OCI-LY3 (cell line): ENCODE results near the gene SLC38A2.
A peak's percentile ranks its signal among the peaks of the same experiment; 100 is the strongest.

Experiments used
- H2AFZ ChIP-seq: fragments of 200-600, 300-600 bp; shearing (Covaris generic); 2 replicates; pipeline ENCODE4 v1.6.0; 2014; ENCODE audit warnings: antibody characterized with exemption, low read depth, low read length
- H3K27ac ChIP-seq: fragments of 200-600, 300-600 bp; sonication (generic); 2 replicates; pipeline ENCODE4 v1.5.1; 2014; ENCODE audit warnings: mild to moderate bottlenecking, low read length, moderate library complexity, mixed read lengths
- H3K27me3 ChIP-seq: fragments of 200-600, 300-600 bp; sonication (generic); 2 replicates; pipeline ENCODE4 v1.6.1; 2014; ENCODE audit warnings: low read depth, low read length, mixed read lengths
- H3K36me3 ChIP-seq: fragments of 200-600, 300-600 bp; sonication (generic); replicated peaks from 2 replicates; pipeline ENCODE3; 2014; ENCODE audit warnings: low read depth, low read length, mixed read lengths
- H3K4me1 ChIP-seq: fragments of 300-600, 200-600 bp; sonication (generic); 2 replicates; pipeline ENCODE4 v1.6.1; 2014; ENCODE audit warnings: low read length, mixed read lengths
- H3K4me2 ChIP-seq: fragments of 200-600, 300-600 bp; sonication (generic); 2 replicates; pipeline ENCODE4 v1.6.1; 2014; ENCODE audit warnings: low read length, mixed read lengths
- H3K4me3 ChIP-seq: fragments of 300-600, 200-600 bp; sonication (generic); 2 replicates; pipeline ENCODE4 v1.5.1; 2014; ENCODE audit warnings: antibody characterized with exemption, mild to moderate bottlenecking, low read length, moderate library complexity
- H3K79me2 ChIP-seq: fragments of 300-600, 200-600 bp; shearing (Covaris generic); 2 replicates; pipeline ENCODE4 v1.6.1; 2014; ENCODE audit warnings: mild to moderate bottlenecking, low read length, mixed read lengths
- H3K9ac ChIP-seq: fragments of 300-600, 200-600 bp; shearing (Covaris generic); 2 replicates; pipeline ENCODE4 v1.6.0; 2014; ENCODE audit warnings: mild to moderate bottlenecking, low read length, moderate library complexity
- H3K9me3 ChIP-seq: fragments of 200-600, 300-600 bp; shearing (Covaris generic); 2 replicates; pipeline ENCODE4 v1.6.1; 2014; ENCODE audit warnings: low read length, mixed read lengths; ENCODE audit not compliant: insufficient read depth
- H4K20me1 ChIP-seq: fragments of 200-600, 300-600 bp; sonication (generic); 2 replicates; pipeline ENCODE4 v1.6.1; 2016; ENCODE audit warnings: low read length, mixed read lengths; ENCODE audit not compliant: insufficient read depth
- EZH2phosphoT487 ChIP-seq: fragments of 200-600 bp; shearing (Covaris generic); IDR thresholded peaks from 2 replicates; pipeline ENCODE4 v1.6.1; 2018; ENCODE audit warnings: antibody characterized with exemption, mixed run types, low read depth
- TF ChIP-seq, protein P1 (sequence below): fragments of 200-600, 300-600 bp; sonication (generic); IDR thresholded peaks from 2 replicates; pipeline ENCODE4 v1.5.1; 2014; ENCODE audit warnings: antibody characterized with exemption, low read length, low read depth

Gene SLC38A2

DNA sequence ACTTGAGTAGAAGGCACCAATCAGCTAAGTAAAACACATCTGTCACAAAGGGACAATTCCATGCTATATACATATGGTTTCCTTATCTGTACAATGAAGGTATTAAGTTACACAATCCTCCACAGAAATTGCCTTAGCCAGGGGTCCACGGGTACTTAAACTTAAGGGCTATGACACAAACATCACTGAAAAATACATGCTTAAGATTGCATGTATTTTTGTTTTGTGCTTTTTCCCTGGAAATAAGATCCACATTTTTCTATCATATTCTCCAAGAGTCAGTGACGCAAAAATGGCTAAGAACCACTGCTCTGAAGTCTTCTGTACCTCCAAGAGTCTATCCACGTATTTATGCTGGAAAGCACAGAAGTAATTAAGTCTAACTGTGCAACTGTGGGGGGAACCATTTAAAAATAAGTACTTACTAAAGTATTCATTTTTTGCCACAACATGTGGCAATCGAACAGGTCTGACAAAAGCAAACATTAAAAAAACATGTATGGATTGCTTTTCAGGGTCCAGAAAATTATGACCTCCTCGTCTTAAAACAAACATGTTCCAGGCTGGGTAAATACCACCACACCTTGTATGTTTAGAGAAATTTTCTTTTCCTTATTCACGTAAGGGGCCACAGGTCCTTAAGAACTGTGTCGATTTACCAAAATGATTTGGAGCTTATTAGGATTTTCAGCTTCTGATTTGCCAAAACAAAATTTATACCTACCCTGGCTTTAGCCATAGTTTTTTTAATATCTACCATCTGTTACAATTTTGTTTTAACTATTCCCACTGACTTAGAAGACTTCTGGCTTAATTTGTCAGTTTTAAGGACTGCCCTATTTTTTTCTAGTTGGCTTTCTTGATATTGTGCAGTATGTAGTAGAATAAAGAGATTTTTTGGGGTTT is 2.8 kb downstream of the SLC38A2 start:
- Histone ChIP-seq H3K36me3 (peaks cover 69% of the 10 kb centered on the region), H3K27me3 (no peaks in the 10 kb centered on the region), H4K20me1 (peaks cover 65% of the 10 kb centered on the region), H3K9ac (0 out of 2 replicates have a peak overlapping the region, but pooled peaks have one; percentile 97), H3K9me3 (no peaks in the 10 kb centered on the region), H3K4me2 (peak overlapping the region; percentile 82), H2AFZ (no peak overlapping the region), H3K4me3 (peak overlapping the region; percentile 92), H3K27ac (no peak overlapping the region), H3K4me1 (peaks cover 67% of the 10 kb centered on the region), H3K79me2 (peaks cover 72% of the 10 kb centered on the region)
- TF ChIP-seq, protein P1, sequence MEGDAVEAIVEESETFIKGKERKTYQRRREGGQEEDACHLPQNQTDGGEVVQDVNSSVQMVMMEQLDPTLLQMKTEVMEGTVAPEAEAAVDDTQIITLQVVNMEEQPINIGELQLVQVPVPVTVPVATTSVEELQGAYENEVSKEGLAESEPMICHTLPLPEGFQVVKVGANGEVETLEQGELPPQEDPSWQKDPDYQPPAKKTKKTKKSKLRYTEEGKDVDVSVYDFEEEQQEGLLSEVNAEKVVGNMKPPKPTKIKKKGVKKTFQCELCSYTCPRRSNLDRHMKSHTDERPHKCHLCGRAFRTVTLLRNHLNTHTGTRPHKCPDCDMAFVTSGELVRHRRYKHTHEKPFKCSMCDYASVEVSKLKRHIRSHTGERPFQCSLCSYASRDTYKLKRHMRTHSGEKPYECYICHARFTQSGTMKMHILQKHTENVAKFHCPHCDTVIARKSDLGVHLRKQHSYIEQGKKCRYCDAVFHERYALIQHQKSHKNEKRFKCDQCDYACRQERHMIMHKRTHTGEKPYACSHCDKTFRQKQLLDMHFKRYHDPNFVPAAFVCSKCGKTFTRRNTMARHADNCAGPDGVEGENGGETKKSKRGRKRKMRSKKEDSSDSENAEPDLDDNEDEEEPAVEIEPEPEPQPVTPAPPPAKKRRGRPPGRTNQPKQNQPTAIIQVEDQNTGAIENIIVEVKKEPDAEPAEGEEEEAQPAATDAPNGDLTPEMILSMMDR, result no peak
- no peak for TF ChIP-seq EZH2phosphoT487

DNA sequence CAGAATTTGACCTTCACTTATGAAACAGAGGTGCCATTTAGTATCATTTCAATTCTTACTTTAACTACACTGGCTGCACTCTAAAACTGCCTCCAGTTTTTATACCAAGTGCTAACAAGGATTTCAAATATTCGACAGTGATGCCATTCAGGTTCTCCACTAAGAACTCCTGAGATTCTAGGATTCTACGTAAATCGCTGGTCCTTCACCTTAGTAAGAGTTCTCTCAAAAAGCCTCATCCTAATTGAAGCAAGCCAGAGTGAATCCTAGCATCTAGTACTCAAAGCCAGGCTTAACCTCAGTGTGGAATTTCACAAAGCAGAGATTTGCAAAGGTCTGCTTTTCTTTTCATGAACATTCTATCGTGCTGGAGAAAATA is 3.5 kb downstream of the SLC38A2 start:
- H3K79me2 ChIP-seq, result peaks cover 74% of the 10 kb centered on the region
- peaks cover 68% of the 10 kb centered on the region for H3K4me1 ChIP-seq
- no peak overlapping the region for H3K9ac ChIP-seq
- H4K20me1 ChIP-seq, result peaks cover 70% of the 10 kb centered on the region
- TF ChIP-seq, protein P1, result no peak
- no peak for TF ChIP-seq EZH2phosphoT487
- H3K4me2 ChIP-seq, result peak overlapping the region; percentile 82
- H2AFZ ChIP-seq, result no peak overlapping the region
- H3K36me3 ChIP-seq, result peaks cover 75% of the 10 kb centered on the region
- no peaks in the 10 kb centered on the region for H3K9me3 ChIP-seq
- H3K4me3 ChIP-seq, result no peak overlapping the region
- no peaks in the 10 kb centered on the region for H3K27me3 ChIP-seq
- H3K27ac ChIP-seq, result no peak overlapping the region

DNA sequence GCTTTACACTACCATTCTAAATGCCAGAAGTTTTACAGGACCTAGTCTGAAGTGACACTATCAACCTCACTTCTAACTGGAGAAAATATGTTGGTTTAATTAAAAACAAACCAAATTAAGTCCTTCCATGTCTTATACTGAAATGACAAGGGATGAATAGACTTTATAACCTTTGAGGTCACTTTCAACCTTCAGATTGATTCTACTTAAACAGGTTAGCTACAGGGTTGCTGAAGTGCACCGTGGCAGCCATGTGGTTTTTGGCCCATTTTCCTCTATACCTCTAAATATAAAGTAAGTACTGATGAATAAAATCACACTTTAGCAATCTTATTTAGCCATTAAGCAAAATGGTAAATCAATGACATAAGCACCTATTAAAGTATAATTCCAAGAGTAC is 3.9 kb downstream of the SLC38A2 start:
- Histone ChIP-seq H3K4me3 (no peak overlapping the region), H4K20me1 (peaks cover 74% of the 10 kb centered on the region)

DNA sequence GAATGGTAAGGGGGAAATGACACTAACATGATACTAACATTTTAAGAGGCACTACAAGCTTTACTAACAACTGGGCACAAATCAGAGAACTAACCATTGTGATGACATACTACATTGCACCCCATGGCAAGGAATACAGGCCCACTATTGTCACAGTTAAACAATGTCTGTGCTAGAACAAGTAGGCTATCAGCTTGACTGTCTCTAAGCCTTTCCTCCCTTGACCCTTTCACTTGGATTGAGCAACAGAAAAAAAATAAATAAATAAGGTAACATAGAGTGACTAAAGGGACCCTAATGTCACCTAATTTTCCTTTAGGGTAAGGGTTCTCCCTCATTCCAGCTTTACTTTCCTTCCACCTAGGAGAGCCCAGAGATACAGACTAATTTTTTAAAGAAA is 4.4 kb downstream of the SLC38A2 start:
- Histone ChIP-seq H3K4me2 (0 out of 2 replicates have a peak overlapping the region, but pooled peaks have one; percentile 1), H4K20me1 (peaks cover 79% of the 10 kb centered on the region), H2AFZ (no peak overlapping the region), H3K4me1 (peaks cover 73% of the 10 kb centered on the region), H3K27me3 (no peaks in the 10 kb centered on the region), H3K4me3 (no peak overlapping the region), H3K79me2 (peaks cover 76% of the 10 kb centered on the region), H3K36me3 (peaks cover 85% of the 10 kb centered on the region), H3K27ac (no peak overlapping the region), H3K9me3 (no peaks in the 10 kb centered on the region), H3K9ac (no peak overlapping the region)
- no peak for TF ChIP-seq EZH2phosphoT487
- TF ChIP-seq, protein P1, result no peak

More for the DNA sequence above, 3.9 kb downstream of the SLC38A2 start:
- Histone ChIP-seq H3K27ac (no peak overlapping the region), H3K4me1 (peaks cover 68% of the 10 kb centered on the region), H3K9me3 (no peaks in the 10 kb centered on the region), H3K79me2 (peaks cover 76% of the 10 kb centered on the region), H3K4me2 (peak overlapping the region; percentile 82), H3K27me3 (no peaks in the 10 kb centered on the region), H2AFZ (no peak overlapping the region), H3K9ac (no peak overlapping the region), H3K36me3 (peaks cover 79% of the 10 kb centered on the region)
- TF ChIP-seq, protein P1, result no peak
- TF ChIP-seq EZH2phosphoT487, result no peak
